H1 (cell line): ENCODE data around the gene OR2A25. TPM values are rescaled to one million over a fixed set of nuclear protein-coding genes. Genes with fewer than 3 reads are reported as not detected.

Source experiments
- CTCF ChIA-PET: fragments of 300-600 bp; sonication (Branson Sonifier 250); formaldehyde crosslinking; loops from one replicate; lab custom pipeline; 2021; ENCODE audit not compliant: partially characterized antibody; lab: Charles Lee
- POLR2A ChIA-PET: fragments of 300-600 bp; sonication (Branson Sonifier 250); formaldehyde crosslinking; loops from one replicate; lab custom pipeline; 2021; ENCODE audit warnings: inconsistent platforms; ENCODE audit not compliant: partially characterized antibody; lab: Charles Lee
- DNase-seq, 2 experiments: peaks; one replicate each; pipeline versions ENCODE4 v3.0.0 to v3.0.0-alpha.2; 2010 to 2022; ENCODE audit warnings: low spot score in 2 of 2, low read depth in 1 of 2, mixed read lengths in 1 of 2
- FAIRE-seq: peaks from 2 replicates; lab custom pipeline; 2011; peaks lifted over from hg19 to GRCh38; lab: Jason Lieb, UNC
- H2AFZ ChIP-seq: 2 replicates; pipeline ENCODE4 v1.8.1; 2012; ENCODE audit warnings: low read length, inconsistent platforms
- H2AK5ac ChIP-seq: 2 replicates; pipeline ENCODE4 v1.6.1; 2013; ENCODE audit warnings: low read depth, low read length
- H2BK120ac ChIP-seq: replicated peaks from 2 replicates; pipeline ENCODE3; 2013; ENCODE audit warnings: low read depth, low read length, inconsistent platforms
- H2BK12ac ChIP-seq: 2 replicates; pipeline ENCODE4 v1.6.1; 2013; ENCODE audit warnings: low read depth, low read length
- H2BK15ac ChIP-seq: 2 replicates; pipeline ENCODE4 v1.6.1; 2013; ENCODE audit warnings: low read length
- H2BK20ac ChIP-seq: 2 replicates; pipeline ENCODE4 v1.6.1; 2013; ENCODE audit warnings: low read length
- H2BK5ac ChIP-seq: 2 replicates; pipeline ENCODE4 v1.6.1; 2013; ENCODE audit warnings: low read depth, low read length
- H3K14ac ChIP-seq: 2 replicates; pipeline ENCODE4 v1.6.1; 2013; ENCODE audit warnings: inconsistent platforms; ENCODE audit not compliant: insufficient read length
- H3K18ac ChIP-seq: 2 replicates; pipeline ENCODE4 v1.6.1; 2013; ENCODE audit warnings: low read length; ENCODE audit errors: extremely low read depth
- H3K23ac ChIP-seq: 2 replicates; pipeline ENCODE4 v1.6.1; 2013; ENCODE audit warnings: inconsistent platforms; ENCODE audit not compliant: insufficient read length
- H3K23me2 ChIP-seq: 2 replicates; pipeline ENCODE4 v1.6.1; 2013; ENCODE audit warnings: low read depth, low read length
- H3K27ac ChIP-seq: 2 replicates; pipeline ENCODE4 v1.6.1; 2011; ENCODE audit warnings: low read depth, low read length, inconsistent platforms
- H3K27me3 ChIP-seq, 4 experiments: replicated peaks in 1 of 4; 1 replicate in 1 of 4; 2 replicates in 3 of 4; pipeline versions ENCODE4 v1.6.1 to v1.8.1; 2011 to 2013; ENCODE audit warnings: low read length in 3 of 4, mild to moderate bottlenecking in 3 of 4, inconsistent platforms in 2 of 4, mixed read lengths in 2 of 4, moderate library complexity in 1 of 4; ENCODE audit not compliant: control insufficient read depth in 3 of 4, insufficient read depth in 3 of 4; ENCODE audit errors: extremely low read depth in 1 of 4
- H3K36me3 ChIP-seq, 4 experiments: 2 replicates each; pipeline versions ENCODE4 v1.6.1 to v1.8.1; 2011 to 2013; ENCODE audit warnings: mild to moderate bottlenecking in 4 of 4, low read length in 3 of 4, moderate library complexity in 2 of 4, control low read depth in 1 of 4, inconsistent platforms in 1 of 4; ENCODE audit not compliant: insufficient read depth in 4 of 4, control insufficient read depth in 2 of 4
- H3K4ac ChIP-seq: replicated peaks from 2 replicates; pipeline ENCODE3; 2013; ENCODE audit warnings: low read length, low read depth, mixed read lengths, inconsistent platforms; ENCODE audit not compliant: insufficient read length
- H3K4me1 ChIP-seq, 4 experiments: replicated peaks in 1 of 4; 1 replicate in 1 of 4; 2 replicates in 3 of 4; pipeline versions ENCODE4 v1.6.1 to v1.8.1; 2011 to 2013; ENCODE audit warnings: low read length in 3 of 4, inconsistent platforms in 2 of 4, mixed read lengths in 1 of 4; ENCODE audit not compliant: insufficient read depth in 4 of 4, control insufficient read depth in 3 of 4
- H3K4me2 ChIP-seq, 2 experiments: 2 replicates each; pipeline versions ENCODE4 v1.6.1 to v1.8.1; 2011 to 2013; ENCODE audit warnings: low read depth in 2 of 2, low read length in 2 of 2, control low read depth in 1 of 2, inconsistent platforms in 1 of 2, mild to moderate bottlenecking in 1 of 2; ENCODE audit not compliant: insufficient read depth in 1 of 2
- H3K4me3 ChIP-seq, 4 experiments: fragments of 200-600, 300-600 bp in 1 of 4; sonication (generic), shearing (Covaris generic), sonication (Bioruptor Twin) in 1 of 4; 2 replicates each; pipeline versions ENCODE4 v1.5.1 to v1.8.1; 2011 to 2016; ENCODE audit warnings: low read length in 4 of 4, low read depth in 3 of 4, control low read depth in 2 of 4, inconsistent platforms in 2 of 4, mild to moderate bottlenecking in 2 of 4, mixed read lengths in 1 of 4, moderate library complexity in 1 of 4; ENCODE audit not compliant: insufficient read depth in 2 of 4; ENCODE audit errors: extremely low read depth in 1 of 4
- H3K56ac ChIP-seq: replicated peaks from 2 replicates; pipeline ENCODE3; 2013; ENCODE audit warnings: low read depth, mild to moderate bottlenecking, mixed read lengths, low read length, inconsistent platforms; ENCODE audit not compliant: insufficient read length
- H3K79me1 ChIP-seq: 2 replicates; pipeline ENCODE4 v1.6.1; 2013; ENCODE audit warnings: low read depth, low read length, control low read depth
- H3K79me2 ChIP-seq, 2 experiments: 2 replicates each; pipeline versions ENCODE4 v1.6.1 to v1.8.1; 2012 to 2013; ENCODE audit warnings: low read length in 2 of 2, mild to moderate bottlenecking in 2 of 2, inconsistent platforms in 1 of 2; ENCODE audit not compliant: insufficient read depth in 2 of 2, control insufficient read depth in 1 of 2
- H3K9ac ChIP-seq, 4 experiments: replicated peaks in 1 of 4; 1 replicate in 1 of 4; 2 replicates in 3 of 4; pipeline versions ENCODE4 v1.6.1 to v1.8.1; 2011 to 2013; ENCODE audit warnings: low read depth in 3 of 4, low read length in 3 of 4, control low read depth in 2 of 4, mild to moderate bottlenecking in 2 of 4, moderate library complexity in 2 of 4, inconsistent platforms in 1 of 4; ENCODE audit errors: extremely low read depth in 1 of 4
- H3K9me3 ChIP-seq, 2 experiments: 2 replicates each; pipeline versions ENCODE4 v1.6.1 to v1.8.1; 2012 to 2013; ENCODE audit warnings: mild to moderate bottlenecking in 2 of 2, moderate library complexity in 2 of 2, control low read depth in 1 of 2, inconsistent platforms in 1 of 2, low read depth in 1 of 2, low read length in 1 of 2, mixed read lengths in 1 of 2; ENCODE audit not compliant: insufficient read depth in 2 of 2
- H4K20me1 ChIP-seq, 2 experiments: replicated peaks in 1 of 2; 2 replicates each; pipeline versions ENCODE3 to v1.8.1; 2011 to 2013; ENCODE audit warnings: inconsistent platforms in 2 of 2, low read length in 2 of 2, mild to moderate bottlenecking in 1 of 2; ENCODE audit not compliant: insufficient read depth in 2 of 2, control insufficient read depth in 1 of 2
- H4K5ac ChIP-seq: 2 replicates; pipeline ENCODE4 v1.6.1; 2013; ENCODE audit warnings: low read length, low read depth, mixed read lengths, inconsistent platforms; ENCODE audit not compliant: insufficient read length
- H4K8ac ChIP-seq: 2 replicates; pipeline ENCODE4 v1.8.0; 2013; ENCODE audit warnings: mild to moderate bottlenecking, moderate library complexity, low read length, inconsistent platforms; ENCODE audit not compliant: insufficient read depth; ENCODE audit errors: extremely low read depth
- H4K91ac ChIP-seq: replicated peaks from 2 replicates; pipeline ENCODE3; 2013; ENCODE audit warnings: low read length, mixed read lengths, inconsistent platforms; ENCODE audit not compliant: insufficient read length
- ATF2 ChIP-seq: IDR thresholded peaks from 2 replicates; pipeline ENCODE4 v1.6.1; 2012; ENCODE audit warnings: low read length, inconsistent platforms
- BACH1 ChIP-seq: IDR thresholded peaks from 2 replicates; pipeline ENCODE4 v1.6.1; 2012; ENCODE audit warnings: low read length, improper control_type of control experiment
- BCL11A ChIP-seq, 2 experiments: IDR thresholded peaks; one replicate each; pipeline ENCODE4 v1.6.1; 2011; ENCODE audit warnings: low read depth in 2 of 2, low read length in 2 of 2, mild to moderate bottlenecking in 2 of 2
- CHD1 ChIP-seq: IDR thresholded peaks from 2 replicates; pipeline ENCODE4 v1.6.1; 2012; ENCODE audit warnings: low read depth, low read length, improper control_type of control experiment
- EZH2 ChIP-seq: fragments of 200-600 bp; sonication (generic); IDR thresholded peaks from 2 replicates; pipeline ENCODE4 v1.7.1; 2012; ENCODE audit warnings: low read depth, mild to moderate bottlenecking, moderate library complexity, low read length, inconsistent platforms; ENCODE audit not compliant: severe bottlenecking
- FOSL1 ChIP-seq: IDR thresholded peaks from 2 replicates; pipeline ENCODE4 v1.6.1; 2011; ENCODE audit warnings: mild to moderate bottlenecking, low read depth, low read length, moderate library complexity; ENCODE audit not compliant: insufficient read depth
- GABPA ChIP-seq: IDR thresholded peaks from 2 replicates; pipeline ENCODE4 v1.6.1; 2011; ENCODE audit warnings: mild to moderate bottlenecking, low read length, moderate library complexity, borderline replicate concordance; ENCODE audit not compliant: insufficient read depth
- HDAC6 ChIP-seq: IDR thresholded peaks from one replicate; pipeline ENCODE4 v1.7.1; 2012; ENCODE audit warnings: low read depth, mild to moderate bottlenecking, inconsistent platforms, low read length, moderate library complexity
- KDM4A ChIP-seq: IDR thresholded peaks from one replicate; pipeline ENCODE4 v1.7.1; 2012; ENCODE audit warnings: low read depth, mild to moderate bottlenecking, moderate library complexity, low read length, inconsistent platforms; ENCODE audit not compliant: severe bottlenecking
- POLR2A ChIP-seq, 2 experiments: IDR thresholded peaks; 1 replicate in 1 of 2; 2 replicates in 1 of 2; pipeline ENCODE4 v1.6.1; 2011; ENCODE audit warnings: low read depth in 2 of 2, low read length in 2 of 2, mild to moderate bottlenecking in 2 of 2; ENCODE audit errors: control extremely low read depth in 1 of 2
- RAD21 ChIP-seq, 2 experiments: IDR thresholded peaks in 1 of 2; conservative IDR thresholded peaks in 1 of 2; 2 replicates each; pipeline ENCODE4 v1.6.1; 2011; ENCODE audit warnings: low read depth in 2 of 2, low read length in 2 of 2, improper control_type of control experiment in 1 of 2, inconsistent platforms in 1 of 2, mild to moderate bottlenecking in 1 of 2, moderate library complexity in 1 of 2
- RXRA ChIP-seq: IDR thresholded peaks from 2 replicates; pipeline ENCODE4 v1.6.1; 2011; ENCODE audit warnings: low read depth, mild to moderate bottlenecking, low read length, moderate library complexity; ENCODE audit not compliant: insufficient read depth
- SP1 ChIP-seq: IDR thresholded peaks from 2 replicates; pipeline ENCODE4 v1.6.1; 2011; ENCODE audit warnings: low read depth, low read length
- WGBS, 2 experiments: shearing (Covaris generic) in 1 of 2; methylation state at CpG; one replicate each; pipeline versions ENCODE4 v1.1.6 to v1.1.7; 2013 to 2015; ENCODE audit warnings: low lambda C conversion rate in 2 of 2, mixed read lengths in 2 of 2, inconsistent platforms in 1 of 2, low coverage in 1 of 2, missing lambda C conversion rate in 1 of 2; ENCODE audit not compliant: insufficient replicate concordance in 2 of 2, insufficient coverage in 1 of 2, insufficient read length in 1 of 2; ENCODE audit errors: extremely low coverage in 1 of 2, missing lambda C conversion rate in 1 of 2; 5-methylcytosine and 5-hydroxymethylcytosine counted together
- polyA plus RNA-seq, 7 experiments: library from polyadenylated mRNA; depleted of rRNA in 3 of 7; stranded (reverse) in 5 of 7; unstranded in 2 of 7; fragments of >200 nt in 5 of 7; fragments of 200-250 nt in 2 of 7; gene quantifications; 1 replicate in 5 of 7; 2 replicates in 1 of 7; 4 replicates in 1 of 7; pipeline versions ENCODE4 v1.2.1 to v1.2.3, GENCODE V29; 2011 to 2013; ENCODE audit warnings: missing spikeins in 2 of 7, mixed read lengths in 2 of 7
- total RNA-seq: library from RNA; stranded (reverse); fragmentation: NEBNext Ultra II Directional; extraction: Animal tissue kit (Norgen Biotek cat#: 25700); gene quantifications from 2 replicates; pipeline ENCODE4 v1.2.1, GENCODE V29; 2021

Gene OR2A25
- total and polyA plus RNA-seq, 2 of the 8 experiments (the other 6 are each of a cell fraction or from before 2014, with no cell fraction given): not detected

- DNase-seq: no peak
- H2BK20ac ChIP-seq: no peak overlapping the region
- CTCF ChIA-PET: interaction anchor here (1.1 kb wide), 1 partner anchor 70 kb away, joined by 4 read pairs; no protein-coding TSS in a partner anchor
- H3K79me1 ChIP-seq: no peaks in the 10 kb centered on the region
- POLR2A ChIA-PET: no interaction called here
- no peaks in the 10 kb centered on the region for H3K27me3 ChIP-seq
- no peak overlapping the region for H3K4me3 ChIP-seq
- 89% methylated on average over 3 of the region's 3 CpGs; no CpG with 5 or more reads in 1 of the 2 experiments for WGBS, 2 experiments
- no peaks in the 10 kb centered on the region for H3K79me2 ChIP-seq
- no peak overlapping the region for H3K4me2 ChIP-seq
- H4K91ac ChIP-seq: no peak overlapping the region
- no peaks in the 10 kb centered on the region for H4K20me1 ChIP-seq
- no peak overlapping the region for H2AK5ac ChIP-seq
- H3K56ac ChIP-seq: no peak overlapping the region
- H4K8ac ChIP-seq: no peak overlapping the region
- H3K23ac ChIP-seq: no peak overlapping the region
- H3K4ac ChIP-seq: no peak overlapping the region
- no peak overlapping the region for H2BK15ac ChIP-seq
- H3K36me3 ChIP-seq: no peaks in the 10 kb centered on the region
- no peak overlapping the region for H2BK120ac ChIP-seq
- no peaks in the 10 kb centered on the region for H3K23me2 ChIP-seq
- no peak overlapping the region for H2BK12ac ChIP-seq
- no peaks in the 10 kb centered on the region for H3K4me1 ChIP-seq
- no peak overlapping the region for H2AFZ ChIP-seq
- no peak overlapping the region for H3K9ac ChIP-seq
- no peak overlapping the region for H2BK5ac ChIP-seq
- H3K18ac ChIP-seq: no peak overlapping the region
- no peak overlapping the region for H3K14ac ChIP-seq
- no peak for FAIRE-seq
- H3K9me3 ChIP-seq: peaks cover 4% of the 10 kb centered on the region in 2 experiments; a peak in 2 of 4 replicates
- H4K5ac ChIP-seq: no peak overlapping the region
- no peak overlapping the region for H3K27ac ChIP-seq
- TF ChIP-seq BCL11A (IDR thresholded peaks at IDR 0.05; ENCODE audit: low read depth in 2 of 2, low read length in 2 of 2) (no peak), ATF2 (no peak), HDAC6 (no peak), EZH2 (no peak), SP1 (no peak), CHD1 (no peak), RAD21 (IDR thresholded peaks at IDR 0.05 in 1 of 2, conservative IDR thresholded peaks at IDR 0.05 in 1 of 2; ENCODE audit: low read depth in 2 of 2, low read length in 2 of 2) (no peak), POLR2A (IDR thresholded peaks at IDR 0.05; ENCODE audit: control extremely low read depth in 1 of 2, low read depth in 2 of 2, low read length in 2 of 2) (no peak), FOSL1 (no peak), RXRA (no peak), KDM4A (no peak), BACH1 (no peak), GABPA (no peak)
These were observed 11.7 kb upstream of the OR2A25 start for GRCh38 chr7:144057954-144058353.
